HepG2 (cell line): Measurements from ENCODE around the gene LEF1. TPM values are rescaled to one million over a fixed set of nuclear protein-coding genes. Genes with fewer than 3 reads are reported as not detected.

Experiments
- ATAC-seq: fragments of 200-7000 bp; cut with Tn5 transposase; 3 replicates; pipeline ENCODE4 v1.9.1; 2020; ENCODE audit warnings: mild to moderate bottlenecking, moderate library complexity
- BruUV-seq: library from RNA; stranded (reverse); fragments of 400-500 nt; replicated peaks from 2 replicates; lab custom pipeline; 2021; lab: Mats Ljungman, UMichigan
- CTCF ChIA-PET: fragments of 300-600 bp; formaldehyde crosslinking; extraction: SDS; loops from one replicate; lab custom pipeline; 2021; ENCODE audit warnings: low total read pairs, inconsistent platforms, low intra/inter-chr PET ratio; lab: Yijun Ruan, JAX
- POLR2A ChIA-PET: fragments of 350-600 bp; sonication (Branson Sonifier 250); formaldehyde crosslinking; loops from one replicate; lab custom pipeline; 2020; ENCODE audit warnings: antibody characterized with exemption, inconsistent platforms; lab: Yijun Ruan, JAX
- DNase-seq: peaks from one replicate; pipeline ENCODE4 v3.0.0-alpha.2; 2015; ENCODE audit warnings: low spot score
- FAIRE-seq: peaks from 3 replicates; lab custom pipeline; 2011; peaks lifted over from hg19 to GRCh38; lab: Jason Lieb, UNC
- H2AFZ ChIP-seq: one replicate; pipeline ENCODE4 v1.6.1; 2011; ENCODE audit warnings: low read length, inconsistent platforms
- H3K27ac ChIP-seq: fragments of 300-600 bp; 3 replicates; pipeline ENCODE4 v1.8.0; 2011; ENCODE audit warnings: mixed run types, mild to moderate bottlenecking, mixed read lengths, low read length, inconsistent platforms; ENCODE audit not compliant: insufficient read depth; ENCODE audit errors: extremely low read length
- H3K27me3 ChIP-seq, 2 experiments: fragments of 200-600 bp in 1 of 2; 2 replicates in 1 of 2; 3 replicates in 1 of 2; pipeline versions ENCODE4 v1.6.0 to v1.8.0; 2011; ENCODE audit warnings: low read length in 2 of 2, mild to moderate bottlenecking in 2 of 2, moderate library complexity in 2 of 2, inconsistent platforms in 1 of 2; ENCODE audit not compliant: insufficient read depth in 2 of 2, control insufficient read depth in 1 of 2
- H3K36me3 ChIP-seq, 2 experiments: fragments of 200-600 bp in 1 of 2; replicated peaks in 1 of 2; 2 replicates in 1 of 2; 3 replicates in 1 of 2; pipeline versions ENCODE4 v1.5.1 to v1.8.0; 2011; ENCODE audit warnings: low read length in 2 of 2, inconsistent platforms in 1 of 2; ENCODE audit not compliant: insufficient read depth in 2 of 2, control insufficient read depth in 1 of 2
- H3K4me1 ChIP-seq: 2 replicates; pipeline ENCODE4 v1.5.1; 2012; ENCODE audit warnings: low read length, inconsistent platforms; ENCODE audit not compliant: insufficient read depth
- H3K4me2 ChIP-seq: 2 replicates; pipeline ENCODE4 v1.6.0; 2011; ENCODE audit warnings: low read depth, low read length, inconsistent platforms
- H3K4me3 ChIP-seq, 3 experiments: fragments of 200-600 bp in 1 of 3; sonication (generic), shearing (Covaris generic) in 1 of 3; replicated peaks in 1 of 3; 2 replicates each; pipeline ENCODE4 v1.5.1; 2011 to 2016; ENCODE audit warnings: low read length in 3 of 3, inconsistent platforms in 2 of 3, low read depth in 2 of 3, mild to moderate bottlenecking in 2 of 3, control low read depth in 1 of 3, mixed read lengths in 1 of 3; ENCODE audit not compliant: insufficient read depth in 1 of 3
- H3K79me2 ChIP-seq: one replicate; pipeline ENCODE4 v1.6.1; 2011; ENCODE audit warnings: low read length, inconsistent platforms; ENCODE audit not compliant: insufficient read depth
- H3K9ac ChIP-seq: 2 replicates; pipeline ENCODE4 v1.6.0; 2011; ENCODE audit warnings: mild to moderate bottlenecking, low read depth, low read length, inconsistent platforms; ENCODE audit not compliant: insufficient read depth
- H3K9me3 ChIP-seq: 2 replicates; pipeline ENCODE4 v1.5.1; 2012; ENCODE audit warnings: mild to moderate bottlenecking, low read length
- H4K20me1 ChIP-seq: 2 replicates; pipeline ENCODE4 v1.6.0; 2011; ENCODE audit warnings: inconsistent platforms, mild to moderate bottlenecking, low read length, moderate library complexity; ENCODE audit not compliant: insufficient read depth
- CREB3 ChIP-seq: sonication (generic); formaldehyde crosslinking; IDR thresholded peaks from 2 replicates; pipeline ENCODE4 v1.5.0; 2020; ENCODE audit warnings: missing genetic modification reagents
- SMARCC2 ChIP-seq: fragments of 450-650 bp; IDR thresholded peaks from 2 replicates; pipeline ENCODE4 v1.6.1; 2017; ENCODE audit warnings: antibody characterized with exemption, mild to moderate bottlenecking
- TEAD2 ChIP-seq: sonication (generic); formaldehyde crosslinking; IDR thresholded peaks from 2 replicates; pipeline ENCODE4 v1.9.0; 2021; ENCODE audit warnings: missing genetic modification reagents
- THAP7 ChIP-seq: sonication (generic); formaldehyde crosslinking; IDR thresholded peaks from 2 replicates; pipeline ENCODE4 v1.8.1; 2023; ENCODE audit warnings: mild to moderate bottlenecking, missing genetic modification reagents
- TSC22D2 ChIP-seq: sonication (generic); formaldehyde crosslinking; IDR thresholded peaks from 2 replicates; pipeline ENCODE4 v1.5.1; 2020; ENCODE audit warnings: missing genetic modification reagents, mild to moderate bottlenecking, borderline replicate concordance
- YEATS4 ChIP-seq: sonication (generic); formaldehyde crosslinking; IDR thresholded peaks from 2 replicates; pipeline ENCODE4 v1.4.0; 2020; ENCODE audit warnings: missing genetic modification reagents, borderline replicate concordance
- ZNF331 ChIP-seq: sonication (generic); formaldehyde crosslinking; IDR thresholded peaks from 2 replicates; pipeline ENCODE4 v1.4.0; 2020; ENCODE audit warnings: missing genetic modification reagents
- ZNF546 ChIP-seq: sonication (generic); formaldehyde crosslinking; conservative IDR thresholded peaks from 2 replicates; pipeline ENCODE4 v1.8.1; 2023; ENCODE audit warnings: mild to moderate bottlenecking, missing genetic modification reagents
- ZNF83 ChIP-seq: sonication (generic); formaldehyde crosslinking; IDR thresholded peaks from 2 replicates; pipeline ENCODE4 v1.4.0; 2020; ENCODE audit warnings: missing genetic modification reagents, mild to moderate bottlenecking, borderline replicate concordance
- ZSCAN20 ChIP-seq: sonication (generic); formaldehyde crosslinking; IDR thresholded peaks from 2 replicates; pipeline ENCODE4 v1.4.0; 2020; ENCODE audit warnings: missing genetic modification reagents, mild to moderate bottlenecking, borderline replicate concordance
- WGBS: methylation state at CpG from one replicate; pipeline ENCODE4 v1.1.6; 2017; ENCODE audit warnings: low lambda C conversion rate; 5-methylcytosine and 5-hydroxymethylcytosine counted together
- in situ Hi-C: cut with HindIII; loops from 2 replicates; pipeline ENCODE4 v1.10.0; 2017; ENCODE audit warnings: low pct_unique_long_range_greater_than_20kb; ENCODE audit not compliant: extremely low pct_ligation_motif_present
- intact Hi-C: fragments of 100-400 bp; cut with micrococcal nuclease; formaldehyde crosslinking; loops from one replicate; pipeline ENCODE4 v1.10.0; 2022; ENCODE audit not compliant: unreplicated experiment
- polyA plus RNA-seq, 8 experiments: library from polyadenylated mRNA; depleted of rRNA in 3 of 8; stranded (reverse) in 7 of 8; unstranded in 1 of 8; fragments of >200 nt; fragmentation: Illumina TruSeq in 4 of 8; extraction: Trizol in 4 of 8; gene quantifications; 2 replicates each; pipeline versions ENCODE4 v1.2.1 to v1.2.3, GENCODE V29; 2011 to 2016; ENCODE audit warnings: low read depth in 4 of 8, missing spikeins in 1 of 8, mixed read lengths in 1 of 8; ENCODE audit not compliant: insufficient read depth in 1 of 8
- total RNA-seq, 5 experiments: library from RNA; depleted of rRNA; stranded (reverse); fragments of >200 nt; fragmentation: Illumina TruSeq; extraction: Trizol; gene quantifications; 2 replicates each; pipeline ENCODE4 v1.2.3, GENCODE V29; 2016; ENCODE audit warnings: low read depth in 1 of 5

Gene LEF1
- total and polyA plus RNA-seq, 2 of the 13 experiments (the other 11 are each of a cell fraction or from before 2014, with no cell fraction given), result 0.22 to 0.29 TPM

- Histone ChIP-seq H3K4me3 (no peak overlapping the region), H3K27me3 (no peaks in the 10 kb centered on the region), H3K4me2 (no peak overlapping the region), H2AFZ (no peak overlapping the region), H3K36me3 (no peaks in the 10 kb centered on the region), H3K9me3 (no peaks in the 10 kb centered on the region), H3K4me1 (no peaks in the 10 kb centered on the region), H3K9ac (no peak overlapping the region), H3K27ac (no peak overlapping the region), H4K20me1 (no peaks in the 10 kb centered on the region), H3K79me2 (no peaks in the 10 kb centered on the region)
- no peak for FAIRE-seq
- intact Hi-C loops (no loop called here), in situ Hi-C loops (loop anchor here (25.0 kb wide), 1 partner anchor 438 kb away; no protein-coding TSS in a partner anchor)
- DNase-seq, result no peak
- no peak for TF ChIP-seq TEAD2 (CRISPR knock-in tag)
- TF ChIP-seq ZSCAN20 (CRISPR knock-in tag), result no peak
- TF ChIP-seq ZNF83 (CRISPR knock-in tag), result no peak
- no peak for TF ChIP-seq YEATS4 (CRISPR knock-in tag)
- TF ChIP-seq CREB3 (CRISPR knock-in tag), result no peak
- TF ChIP-seq ZNF546 (CRISPR knock-in tag), result no peak
- POLR2A ChIA-PET, result no interaction called here
- WGBS, result 71% methylated on average over 5 of the region's 5 CpGs
- ATAC-seq, result no peak
- CTCF ChIA-PET, result no interaction called here
- BruUV-seq, result no TSS peak
These were observed 119.3 kb downstream of the LEF1 start for GRCh38 chr4:108049406-108049805.

- no peak for DNase-seq
- Histone ChIP-seq H4K20me1 (no peaks in the 10 kb centered on the region), H3K4me1 (no peaks in the 10 kb centered on the region), H3K79me2 (no peaks in the 10 kb centered on the region), H2AFZ (no peak overlapping the region), H3K27ac (no peak overlapping the region), H3K36me3 (no peaks in the 10 kb centered on the region), H3K4me2 (no peak overlapping the region), H3K4me3 (no peak overlapping the region), H3K9me3 (no peaks in the 10 kb centered on the region), H3K9ac (no peak overlapping the region), H3K27me3 (no peaks in the 10 kb centered on the region)
- TF ChIP-seq TSC22D2 (CRISPR knock-in tag) (no peak), ZNF331 (CRISPR knock-in tag) (no peak), SMARCC2 (no peak), THAP7 (CRISPR knock-in tag) (no peak)
- ChIA-PET CTCF (no interaction called here), POLR2A (no interaction called here)
- in situ Hi-C loops, result loop anchor here (25.0 kb wide), 1 partner anchor 438 kb away; no protein-coding TSS in a partner anchor
- intact Hi-C loops, result no loop called here
- no TSS peak for BruUV-seq
- no peak for ATAC-seq
- FAIRE-seq, result no peak
- 69% methylated on average over 7 of the region's 7 CpGs for WGBS
These were observed 119.7 kb downstream of the LEF1 start for GRCh38 chr4:108048997-108049396.
